DMS53 (cell line): ENCODE results near the gene MAML2.
A peak's percentile ranks its signal among the peaks of the same experiment; 100 is the strongest.
"Not testable (repeated sequence)": the region's sequence is repeated elsewhere in the genome, so short reads cannot be mapped to it uniquely, and the experiment has no call there.

Experiments
- DNase-seq: peaks from one replicate; lab custom pipeline; 2025; lab: John Stamatoyannopoulos, UW

Gene MAML2

DNA sequence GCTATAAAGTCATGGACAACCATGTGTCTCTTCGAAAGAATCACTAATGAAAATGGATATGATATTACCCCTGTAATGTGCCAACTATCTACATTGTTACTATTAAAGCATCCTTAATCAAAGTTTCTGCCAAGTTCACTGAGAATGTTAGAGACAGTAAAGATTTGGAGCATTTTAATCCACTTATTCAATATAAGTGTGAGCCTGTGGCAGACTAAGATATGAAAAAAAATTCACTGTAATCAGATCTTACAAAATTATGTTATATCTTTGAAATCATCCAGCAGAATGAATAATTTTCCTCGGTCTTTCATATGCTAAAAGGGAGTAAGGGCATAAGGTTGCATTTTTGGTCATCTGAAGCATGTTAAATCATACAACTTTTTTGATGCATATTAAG, 49.9 kb downstream of the MAML2 start:
- no peak for DNase-seq

DNA sequence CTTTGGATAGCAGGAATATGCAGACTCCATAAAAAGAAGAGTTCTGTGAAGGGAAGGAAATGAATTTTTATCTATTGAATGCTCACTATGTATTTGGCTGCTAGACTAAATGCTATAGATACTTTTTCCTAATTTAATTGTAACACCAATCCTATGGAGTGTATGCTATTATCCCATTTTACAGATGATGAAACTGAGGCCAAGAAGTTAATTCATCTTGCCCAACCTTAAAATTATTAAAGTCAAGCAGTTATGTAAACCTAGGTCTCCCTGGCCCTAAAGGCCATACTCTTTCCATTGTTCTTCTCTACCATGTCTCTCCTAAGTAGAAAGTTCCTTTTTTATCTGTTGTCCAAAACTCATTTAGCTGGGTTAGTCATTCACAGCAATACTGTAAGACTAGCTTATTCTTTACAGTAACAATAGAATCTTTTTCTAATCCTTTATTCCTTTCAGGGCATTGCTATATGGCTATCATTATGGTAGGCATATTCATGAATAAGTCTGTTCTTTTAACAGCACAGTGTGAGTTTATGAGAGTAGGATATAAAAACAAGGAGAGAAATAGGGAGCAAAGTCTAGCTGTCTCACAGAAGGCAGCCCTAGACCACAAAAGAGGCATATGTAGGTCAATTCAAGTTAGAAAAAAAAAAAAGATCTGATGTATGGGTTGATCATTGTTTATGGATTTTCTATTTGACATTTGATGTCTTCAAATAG, 50.5 kb downstream of the MAML2 start:
- no peak for DNase-seq

- DNase-seq: no peak
These were observed 52.4 kb downstream of the MAML2 start for GRCh38 chr11:96290631-96291030.

- no peak for DNase-seq
These were observed 53.0 kb downstream of the MAML2 start for GRCh38 chr11:96290031-96290430.

DNA sequence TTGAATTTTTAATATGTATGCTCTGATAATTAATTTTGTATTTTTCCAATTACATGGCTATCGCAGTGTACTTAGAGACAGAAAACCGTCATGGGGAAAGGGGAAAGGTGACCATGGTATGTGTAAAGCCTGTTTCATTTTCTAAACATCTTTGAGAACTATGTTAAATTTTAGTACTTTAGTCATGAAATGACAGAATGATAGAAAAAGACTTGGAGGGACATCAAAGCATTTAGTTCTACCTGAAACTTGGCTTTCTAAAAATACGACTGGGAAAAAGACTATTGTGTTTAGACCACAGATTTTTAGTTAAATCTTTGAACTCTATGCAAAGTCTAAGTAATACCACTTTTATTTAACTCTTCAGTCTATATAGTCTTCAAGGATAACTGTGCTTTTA, 54.1 kb downstream of the MAML2 start:
- DNase-seq: no peak

DNA sequence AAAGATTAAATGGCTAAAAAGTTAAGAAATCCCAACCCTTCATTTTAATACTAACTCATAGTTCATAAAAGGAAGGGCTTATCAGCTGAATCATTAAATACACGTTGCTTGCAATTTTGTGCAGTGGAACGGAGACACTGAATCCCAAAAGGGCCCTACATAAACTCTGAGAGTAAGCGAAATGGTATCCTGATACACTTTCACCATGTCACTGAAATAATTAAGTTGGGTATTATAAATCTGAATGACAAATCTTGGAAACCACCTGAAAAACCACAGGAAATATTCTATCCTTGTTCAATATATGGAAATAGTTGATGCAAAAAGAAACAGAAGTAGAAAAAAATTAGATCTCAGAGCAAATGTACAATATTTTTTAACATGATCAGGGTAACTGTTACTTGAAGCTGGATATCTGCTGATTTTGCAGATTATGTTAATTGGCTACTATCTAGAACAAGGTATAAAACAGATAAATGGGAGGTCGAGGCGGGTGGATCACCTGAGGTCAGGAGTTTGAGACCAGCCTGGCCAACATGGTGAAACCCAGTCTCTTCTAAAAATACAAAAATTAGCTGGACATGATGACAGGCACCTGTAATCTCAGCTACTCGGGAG, 55.1 kb downstream of the MAML2 start:
- DNase-seq: no peak

DNA sequence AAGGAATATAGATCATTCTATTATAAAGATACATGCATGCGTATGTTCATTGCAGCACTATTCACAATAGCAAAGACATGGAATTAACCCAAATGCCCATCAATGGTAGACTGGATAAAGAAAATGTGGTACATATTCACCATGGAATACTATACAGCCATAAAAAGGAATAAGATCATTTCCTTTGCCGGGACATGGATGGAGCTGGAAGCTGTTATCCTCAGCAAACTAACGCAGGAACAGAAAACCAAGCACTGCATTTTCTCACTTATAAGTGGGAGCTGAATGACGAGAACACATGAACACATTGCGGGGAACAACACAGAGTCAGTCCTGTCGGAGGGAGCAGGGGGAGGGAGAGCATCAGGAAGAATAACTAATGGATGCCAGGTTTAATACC, 57.0 kb downstream of the MAML2 start:
- DNase-seq: not testable (repeated sequence)

GRCh38 chr11:96284917-96285316, 58.1 kb downstream of the MAML2 start:
- DNase-seq: peak; percentile 74

DNA sequence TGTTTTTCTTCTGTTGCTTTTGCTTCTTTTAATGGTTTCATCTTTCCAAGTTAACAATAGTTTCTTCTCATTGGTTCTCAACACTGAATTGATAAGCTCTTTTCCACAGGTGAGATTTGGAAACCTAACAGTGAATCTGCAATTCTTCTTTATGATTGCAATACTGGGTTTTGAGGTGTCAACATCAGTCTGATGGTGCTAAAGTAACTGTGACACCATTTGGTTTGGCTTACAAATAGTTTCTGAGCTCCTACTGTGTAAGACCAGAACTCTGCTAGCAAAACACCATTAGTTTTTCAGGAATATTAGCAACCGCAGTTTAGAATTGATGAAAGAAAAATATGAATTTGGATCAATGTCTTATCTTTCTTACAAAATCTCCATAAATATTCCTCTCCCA, 58.6 kb downstream of the MAML2 start:
- no peak for DNase-seq

DNA sequence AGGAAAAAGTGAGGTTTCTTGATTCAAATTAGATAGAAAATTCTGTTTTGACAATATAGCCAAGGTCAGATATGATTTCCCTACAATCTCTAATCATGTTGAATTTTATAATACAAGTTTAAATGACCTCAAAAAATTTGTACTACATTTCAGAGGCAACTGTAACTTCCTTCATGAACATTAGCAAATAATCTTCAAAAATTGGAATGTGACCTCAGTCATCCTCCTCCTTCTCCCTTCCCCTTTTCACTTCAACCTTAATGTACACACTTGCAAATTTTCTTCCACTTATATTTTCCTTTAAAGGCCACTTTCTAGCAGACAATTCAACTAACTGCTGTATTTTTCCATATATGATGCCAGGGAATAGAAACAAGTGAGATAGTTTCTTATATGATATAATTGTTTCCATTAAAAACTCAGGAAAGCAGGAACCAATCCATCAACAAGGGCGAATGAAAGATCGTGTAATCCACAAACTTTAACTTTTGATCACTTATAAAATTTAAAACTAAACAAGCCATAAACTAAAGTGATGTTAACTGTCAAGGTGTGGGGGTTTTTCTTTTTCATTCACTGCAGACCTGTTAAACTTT, 60.3 kb downstream of the MAML2 start:
- no peak for DNase-seq

GRCh38 chr11:96280444-96280843, 62.6 kb downstream of the MAML2 start:
- no peak for DNase-seq

- no peak for DNase-seq
These were observed 63.1 kb downstream of the MAML2 start for GRCh38 chr11:96279896-96280290.

GRCh38 chr11:96279018-96279895, 63.7 kb downstream of the MAML2 start:
- peak; percentile 29 for DNase-seq

DNA sequence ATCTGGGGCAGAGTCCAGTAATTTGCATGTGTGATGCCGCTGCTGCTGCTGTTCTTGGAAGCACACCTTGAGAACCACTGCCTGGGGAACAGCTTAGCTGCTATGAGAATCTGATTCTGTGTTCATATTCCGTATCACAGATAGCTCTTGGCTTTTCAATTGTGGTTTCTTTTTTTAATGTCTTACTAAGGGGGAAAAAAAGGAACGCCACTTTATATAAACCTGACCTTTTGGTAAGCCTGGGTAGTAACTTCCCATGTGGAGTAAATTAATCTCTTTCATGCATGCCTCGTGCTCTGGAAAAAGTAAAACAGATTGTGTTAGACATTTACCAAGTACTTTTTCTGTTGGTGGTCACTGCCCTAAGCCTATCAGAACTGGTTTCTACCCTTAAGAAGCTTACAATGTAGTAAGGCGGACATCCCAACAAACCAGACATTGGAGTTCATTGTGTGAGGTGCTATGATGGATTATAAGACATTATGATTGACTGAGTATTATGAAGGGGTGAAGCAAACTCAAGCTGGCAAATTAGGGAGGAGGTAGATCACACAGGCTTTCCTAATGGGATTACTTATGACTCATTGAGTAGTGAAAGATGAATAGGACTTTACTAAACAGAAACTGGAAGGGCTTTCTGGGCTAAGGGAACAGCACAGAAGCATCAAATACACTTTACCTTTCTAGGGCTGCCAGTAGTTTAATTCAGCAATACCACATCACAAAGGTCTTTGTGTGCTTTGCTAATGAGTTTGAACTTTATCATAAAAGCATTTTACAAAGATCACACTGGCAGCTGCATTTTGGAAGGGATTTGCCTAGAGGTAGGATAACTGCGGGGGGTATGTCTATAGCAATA, 64.7 kb downstream of the MAML2 start:
- no peak for DNase-seq

DNA sequence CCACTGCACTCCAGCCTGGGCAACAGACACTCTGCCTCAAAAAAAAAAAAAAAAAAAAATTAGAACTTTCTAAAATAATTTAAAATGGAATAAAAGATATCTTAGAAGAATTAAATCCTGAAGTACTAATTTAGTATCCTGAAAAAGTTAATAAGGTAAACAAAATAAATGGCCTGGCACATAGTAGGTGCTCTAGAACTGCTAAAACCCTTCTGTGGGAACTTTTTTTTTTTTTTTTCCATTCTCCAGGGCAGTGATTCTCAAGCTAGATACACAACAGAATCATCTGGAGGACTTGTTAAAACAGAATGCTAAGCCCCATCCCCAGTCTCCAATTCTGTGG, 65.3 kb downstream of the MAML2 start:
- no peak for DNase-seq

DNA sequence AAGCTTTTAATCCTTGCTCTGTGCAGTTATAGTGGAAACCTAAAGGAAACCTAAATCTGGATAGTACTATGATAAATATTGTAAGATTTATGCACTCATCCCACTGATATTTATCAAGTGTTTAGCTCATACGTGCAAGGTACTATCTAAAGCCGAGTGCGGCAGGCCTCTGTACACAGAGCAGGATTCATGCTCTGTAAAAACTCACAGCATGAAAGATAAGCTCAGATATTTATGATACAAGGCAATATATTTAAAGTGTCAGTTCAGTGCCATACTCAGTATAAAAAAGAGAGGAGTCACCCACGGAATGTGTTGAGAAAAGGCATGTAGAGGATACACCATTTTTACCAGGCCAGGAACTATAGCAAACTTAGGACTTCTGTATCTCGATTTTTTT, 66.2 kb downstream of the MAML2 start:
- DNase-seq: no peak

- no peak for DNase-seq
These were observed 67.0 kb downstream of the MAML2 start for GRCh38 chr11:96275801-96276594.

- no peak for DNase-seq
These were observed 69.5 kb downstream of the MAML2 start for GRCh38 chr11:96273507-96273906.

DNA sequence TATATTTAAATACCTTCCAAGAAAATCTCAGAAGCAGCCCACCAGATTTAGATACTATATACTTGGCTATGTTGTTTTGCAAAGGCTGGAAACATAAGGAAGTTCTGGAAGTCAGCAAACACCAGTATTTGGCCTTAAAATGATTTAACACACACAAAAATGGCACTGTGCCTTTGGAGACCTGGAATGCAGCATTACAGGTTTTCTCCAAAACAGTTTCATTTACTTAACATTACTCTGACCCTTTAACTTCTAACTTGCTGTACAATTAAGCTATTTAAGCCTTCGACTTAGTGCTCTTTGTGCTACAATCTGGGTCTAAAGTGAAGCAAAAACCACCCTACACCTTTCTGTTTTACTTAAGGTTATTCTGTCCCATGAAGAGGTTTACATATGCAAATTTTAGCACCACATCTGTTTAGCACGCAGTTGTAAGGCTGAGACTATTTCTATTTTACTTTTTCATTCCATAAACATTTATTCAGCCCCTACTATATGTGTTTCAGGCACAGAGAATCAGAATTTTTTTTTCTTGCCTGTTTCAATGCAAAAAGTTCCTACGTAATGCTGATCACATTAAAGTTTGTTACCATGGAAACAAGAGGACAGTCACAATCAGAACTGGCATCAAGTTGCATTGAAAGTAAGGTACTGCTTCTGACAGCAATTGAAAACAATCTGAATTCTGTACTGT, 70.3 kb downstream of the MAML2 start:
- DNase-seq: peak; percentile 56

DNA sequence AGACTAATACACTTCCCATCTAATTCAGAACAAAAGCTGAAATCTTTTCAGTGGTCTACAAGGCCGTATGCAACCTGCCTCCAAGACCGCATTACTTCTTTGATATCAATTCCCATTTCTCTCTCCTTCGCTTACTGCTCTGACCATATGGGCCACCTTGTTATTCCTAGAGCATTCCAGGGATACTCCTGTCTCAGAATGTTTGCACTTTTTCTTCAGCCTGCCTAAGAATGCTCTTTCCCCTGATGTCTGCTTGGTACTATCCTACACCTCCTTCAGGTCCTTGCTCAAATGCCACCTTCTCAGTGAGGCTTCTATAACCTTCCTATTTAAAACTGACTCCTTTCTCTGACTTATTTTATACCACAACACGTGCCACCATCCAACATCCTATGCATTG, 71.2 kb downstream of the MAML2 start:
- DNase-seq: no peak
